GM19467 (cell line): ENCODE results near the gene IMPDH1.

Experiments used
- ATAC-seq: cut with Tn5 transposase; IDR thresholded peaks from one replicate; pipeline ENCODE4 v1.9.1; 2021; ENCODE audit warnings: mild to moderate bottlenecking, moderate library complexity; ENCODE audit not compliant: unreplicated experiment

Gene IMPDH1

DNA sequence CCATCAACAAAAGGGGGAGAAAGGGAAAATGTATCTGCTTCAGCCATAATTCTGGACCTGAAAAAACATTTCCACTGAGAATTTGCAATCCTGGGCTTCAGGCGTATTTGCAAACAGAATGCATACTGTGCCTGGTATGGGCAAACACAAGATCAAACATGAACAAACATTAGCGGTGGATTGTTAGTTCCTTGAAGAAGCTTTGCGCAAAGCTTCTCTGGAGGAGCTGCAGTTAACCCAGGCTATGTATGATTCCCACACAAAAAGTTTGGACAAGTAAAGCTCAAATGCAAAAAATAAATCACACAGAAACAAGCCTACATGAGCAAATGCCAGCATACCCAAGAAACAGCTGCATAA lies 25.5 kb upstream of the IMPDH1 start:
- no peak for ATAC-seq

GRCh38 chr7:128434413-128435326 lies 24.9 kb upstream of the IMPDH1 start:
- no peak for ATAC-seq

DNA sequence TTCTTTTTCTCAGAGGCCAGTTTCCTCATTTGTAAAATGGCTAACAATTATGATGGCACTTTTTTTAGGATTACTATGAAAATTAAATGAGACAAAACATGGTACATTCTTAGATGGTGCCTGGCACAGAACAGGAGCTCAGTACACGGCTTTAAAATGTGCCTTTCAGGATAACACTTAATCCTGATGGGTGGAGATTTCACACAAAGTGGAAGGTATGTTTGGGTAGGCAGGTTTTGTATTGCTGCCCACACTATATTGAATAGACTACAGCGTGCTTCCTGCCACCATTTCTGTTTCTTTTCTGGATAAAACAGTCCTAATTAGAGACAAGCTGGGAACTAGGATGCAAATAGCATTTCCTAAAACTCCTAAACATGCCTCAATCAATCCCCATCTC lies 22.0 kb upstream of the IMPDH1 start:
- no peak for ATAC-seq

GRCh38 chr7:128431221-128431620 lies 21.4 kb upstream of the IMPDH1 start:
- ATAC-seq, result no peak

DNA sequence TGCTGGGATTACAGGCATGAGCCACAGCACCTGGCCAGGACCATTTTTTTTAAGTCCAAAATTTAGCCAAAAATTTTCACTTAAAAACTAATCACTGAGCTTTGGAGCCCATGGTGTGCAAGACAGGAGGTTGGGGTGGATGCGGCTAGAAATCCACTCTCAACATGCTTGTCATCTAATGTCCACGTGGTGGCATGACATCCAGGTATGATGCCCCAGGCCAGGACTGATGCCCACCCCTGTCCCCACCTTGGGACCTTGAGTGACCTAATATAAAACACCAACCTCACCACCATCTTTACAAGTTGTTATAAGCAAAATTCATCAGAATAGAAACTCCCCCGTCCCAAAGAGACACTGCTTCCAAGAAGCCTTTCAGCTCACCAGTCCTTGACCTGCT lies 20.4 kb upstream of the IMPDH1 start:
- no peak for ATAC-seq

GRCh38 chr7:128427289-128427891 lies 17.6 kb upstream of the IMPDH1 start:
- no peak for ATAC-seq

GRCh38 chr7:128425850-128426249 lies 16.1 kb upstream of the IMPDH1 start:
- ATAC-seq, result no peak

- ATAC-seq, result no peak
Measured at GRCh38 chr7:128424686-128425275, 15.0 kb upstream of the IMPDH1 start.

DNA sequence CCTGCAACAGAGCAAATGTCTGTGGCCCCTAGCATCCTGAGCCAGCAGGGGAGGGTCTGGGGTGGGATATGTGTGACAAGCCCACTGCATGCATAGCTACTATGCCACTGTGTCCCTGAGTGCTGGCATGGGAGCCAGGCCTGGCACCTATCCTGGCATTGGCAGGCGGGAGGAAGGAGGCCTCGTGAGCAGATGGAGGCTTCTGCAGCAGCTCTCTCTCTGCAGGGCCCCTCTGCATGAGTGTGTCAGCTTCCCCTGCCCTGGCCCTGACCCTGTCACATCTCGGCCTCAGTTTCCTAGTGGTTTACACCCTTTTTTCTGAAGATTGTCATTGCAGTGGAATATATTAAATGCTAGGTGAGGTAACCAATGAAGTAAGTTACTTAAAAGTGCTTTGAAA lies 13.1 kb upstream of the IMPDH1 start:
- ATAC-seq, result no peak

- ATAC-seq, result no peak
Measured at GRCh38 chr7:128422037-128422436, 12.3 kb upstream of the IMPDH1 start.

DNA sequence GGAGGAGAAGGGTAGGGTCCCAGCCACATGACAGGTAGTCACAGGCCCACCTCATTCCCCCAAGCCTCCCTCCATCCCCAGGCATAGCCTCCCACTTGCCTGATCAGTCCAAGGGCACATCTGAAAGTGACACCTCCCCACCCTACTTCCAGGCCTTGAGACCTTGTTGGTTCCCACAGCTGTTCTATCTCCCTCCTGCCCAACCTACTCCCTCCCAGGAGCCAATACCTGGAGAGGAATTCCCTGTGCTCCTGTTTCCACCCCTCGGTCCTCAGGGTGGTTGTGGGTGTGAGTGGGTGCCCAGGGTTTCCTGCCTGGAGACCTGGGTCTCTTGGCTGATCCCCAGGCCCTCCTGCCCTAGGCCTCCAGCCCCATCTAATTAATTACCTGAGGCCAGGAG lies 11.6 kb upstream of the IMPDH1 start:
- no peak for ATAC-seq

- ATAC-seq, result no peak
Measured at GRCh38 chr7:128420773-128421172, 11.0 kb upstream of the IMPDH1 start.

DNA sequence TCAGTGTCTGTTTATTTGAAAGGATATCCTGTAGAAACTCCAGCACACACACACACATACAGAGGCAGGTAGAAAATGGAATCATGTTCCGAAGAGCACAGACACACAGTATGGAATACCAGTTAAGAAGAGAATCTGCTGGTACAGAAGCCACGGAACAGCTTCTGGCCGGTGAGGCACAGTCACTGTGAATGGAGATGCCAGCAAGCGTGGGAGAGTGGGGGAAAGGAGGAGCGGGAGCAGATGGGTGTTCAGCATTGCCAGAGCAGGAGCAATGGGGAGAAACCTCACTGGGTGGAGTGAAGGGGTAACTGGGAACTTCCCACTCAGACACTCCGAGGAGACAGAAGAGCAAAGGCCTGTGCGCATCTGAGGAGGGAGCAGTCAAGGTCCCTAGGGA lies 9.5 kb upstream of the IMPDH1 start:
- ATAC-seq, result no peak

- ATAC-seq, result no peak
Measured at GRCh38 chr7:128417071-128417470, 7.3 kb upstream of the IMPDH1 start.

GRCh38 chr7:128415217-128415785 lies 5.5 kb upstream of the IMPDH1 start:
- no peak for ATAC-seq

GRCh38 chr7:128410451-128410753 lies 620 bp upstream of the IMPDH1 start:
- no peak for ATAC-seq

DNA sequence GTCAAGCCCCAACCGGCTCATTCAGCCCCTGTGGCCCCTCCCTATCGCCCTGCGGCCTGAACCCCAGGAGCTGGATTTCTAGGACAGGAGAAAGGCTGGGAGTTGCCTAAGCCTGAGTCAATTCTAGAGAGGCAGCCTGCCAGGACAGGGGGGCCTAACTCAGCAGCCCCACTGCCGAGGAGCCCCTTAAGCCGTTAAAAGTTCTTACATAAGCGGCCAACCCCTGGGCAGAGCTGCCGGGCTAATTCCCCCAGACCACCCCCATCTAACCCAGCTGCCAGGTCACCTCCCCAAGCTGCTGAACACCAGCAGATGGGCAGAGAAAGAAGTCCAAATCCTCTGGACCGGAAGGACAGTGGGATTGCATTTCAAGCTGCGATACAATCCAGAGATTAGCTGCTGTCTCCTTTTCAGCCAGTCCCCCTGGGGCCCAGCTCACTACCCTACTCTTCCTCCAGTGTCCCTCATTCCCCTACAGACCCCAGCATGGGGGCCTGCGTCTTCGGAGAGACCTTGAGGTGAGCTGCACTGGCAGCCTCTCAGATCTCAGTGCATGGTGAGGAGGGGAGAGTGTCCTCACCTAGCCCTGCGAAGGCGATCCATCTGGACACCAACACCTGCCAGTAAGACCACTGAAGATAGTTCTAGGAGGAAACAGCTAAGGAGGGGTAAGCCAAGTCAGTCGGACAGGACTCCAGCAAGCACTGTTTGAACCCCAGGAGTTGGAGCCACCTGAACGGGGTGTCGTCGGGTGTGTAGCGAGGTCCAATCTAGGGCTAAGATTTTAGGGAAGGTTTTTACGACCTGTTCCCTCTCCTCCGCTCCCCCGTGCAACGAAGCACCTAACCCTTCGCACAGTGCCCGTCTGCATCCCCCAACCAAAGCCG lies 830 bp downstream of the IMPDH1 start:
- no peak for ATAC-seq

DNA sequence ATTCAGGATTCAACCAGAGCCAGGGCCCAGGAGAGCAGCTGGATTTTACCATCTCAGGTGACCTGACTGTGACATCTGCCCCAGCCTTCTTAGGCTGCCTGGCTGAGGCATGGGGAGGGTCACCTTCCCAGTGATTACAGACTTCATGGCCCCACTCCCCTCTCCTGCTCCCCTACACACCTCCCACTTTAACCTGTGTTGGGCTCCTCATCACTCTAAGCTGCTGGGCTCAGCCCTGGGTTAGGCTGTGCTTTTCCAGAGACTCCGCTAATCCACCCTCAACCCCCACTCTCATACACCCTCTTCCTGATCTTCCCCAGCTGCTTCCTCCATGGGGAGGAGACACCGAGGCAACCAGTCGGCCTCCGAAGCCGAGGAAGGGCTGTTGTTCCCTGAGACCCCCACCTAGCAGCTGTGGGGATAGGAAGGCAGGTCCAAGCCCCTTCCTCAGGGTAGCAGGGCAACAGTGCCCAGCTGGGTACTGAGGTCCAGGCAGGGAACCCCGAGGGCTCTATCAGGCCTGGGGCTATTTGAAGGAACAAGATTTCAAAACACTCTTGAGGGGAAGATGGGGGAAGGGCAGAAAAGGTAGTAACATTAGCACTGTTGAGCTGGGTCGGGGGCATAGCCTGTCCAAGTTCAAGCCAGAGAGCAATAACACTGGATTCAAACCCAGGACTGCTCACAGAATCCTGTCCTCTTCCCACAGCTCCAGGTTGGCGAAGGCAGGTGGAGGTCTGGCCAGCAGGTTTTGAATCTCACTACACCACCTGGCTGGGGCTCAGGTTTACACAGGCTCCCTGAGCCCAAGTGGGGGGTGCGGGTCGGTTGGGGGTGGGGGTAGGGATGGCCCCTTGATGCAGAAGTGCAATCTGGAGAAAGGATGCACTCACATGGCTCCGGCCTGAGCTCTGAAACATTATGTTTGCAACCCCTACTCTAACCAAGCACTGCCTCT lies 1.8 kb downstream of the IMPDH1 start:
- ATAC-seq, result no peak

DNA sequence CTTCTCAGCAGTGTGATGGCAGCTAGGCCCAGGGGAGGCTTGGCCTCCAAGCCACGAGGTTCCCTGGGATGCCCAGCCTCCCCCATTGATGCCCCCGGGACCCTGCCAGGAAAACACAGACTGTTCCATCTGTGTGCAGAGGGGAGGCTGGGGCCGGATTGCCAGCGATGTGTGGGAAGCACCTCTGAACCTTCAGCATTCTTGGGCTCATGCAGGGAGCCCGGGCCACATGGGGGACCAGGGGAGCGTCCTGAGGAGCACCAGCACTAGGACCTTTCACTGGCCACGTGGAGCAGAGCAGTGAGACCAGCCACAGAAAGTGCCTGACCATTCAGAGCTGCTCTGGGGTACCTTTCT lies 2.6 kb downstream of the IMPDH1 start:
- ATAC-seq, result no peak
